GM19438 (cell line): ENCODE measurements around the gene FAM110C.
"Not testable (repeated sequence)": the region's sequence is repeated elsewhere in the genome, so short reads cannot be mapped to it uniquely, and the experiment has no call there.

Experiments used
- ATAC-seq: cut with Tn5 transposase; IDR thresholded peaks from one replicate; pipeline ENCODE4 v1.9.1; 2021; ENCODE audit warnings: low read depth; ENCODE audit not compliant: unreplicated experiment

The FAM110C gene

GRCh38 chr2:46471-47345 lies at the start of gene FAM110C:
FAM110C (minus strand) TSS chr2:46505; CDS start chr2:46385, 120 bp downstream.
- ATAC-seq, result no peak

DNA sequence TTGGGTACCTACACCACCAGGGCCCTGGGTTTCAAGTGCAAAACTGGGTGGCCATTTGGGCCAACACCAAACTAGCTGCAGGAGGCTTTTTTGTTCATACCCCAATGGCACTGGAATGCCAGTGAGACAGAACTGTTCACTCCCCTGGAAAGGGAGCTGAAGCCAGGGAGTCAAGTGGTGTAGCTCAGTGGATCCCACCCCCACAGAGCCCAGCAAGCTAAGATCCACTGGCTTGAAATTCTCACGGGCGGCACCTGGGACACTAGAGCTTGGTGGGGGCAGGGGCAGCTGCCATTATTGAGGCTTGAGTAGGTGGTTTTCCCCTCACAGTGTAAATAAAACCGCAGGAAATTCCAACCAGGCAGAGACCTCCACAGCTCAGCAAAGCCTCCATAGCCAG lies 46.0 kb upstream of the FAM110C start:
- ATAC-seq, result no peak

- ATAC-seq, result no peak
Observed at GRCh38 chr2:90645-91312, 44.5 kb upstream of the FAM110C start.

DNA sequence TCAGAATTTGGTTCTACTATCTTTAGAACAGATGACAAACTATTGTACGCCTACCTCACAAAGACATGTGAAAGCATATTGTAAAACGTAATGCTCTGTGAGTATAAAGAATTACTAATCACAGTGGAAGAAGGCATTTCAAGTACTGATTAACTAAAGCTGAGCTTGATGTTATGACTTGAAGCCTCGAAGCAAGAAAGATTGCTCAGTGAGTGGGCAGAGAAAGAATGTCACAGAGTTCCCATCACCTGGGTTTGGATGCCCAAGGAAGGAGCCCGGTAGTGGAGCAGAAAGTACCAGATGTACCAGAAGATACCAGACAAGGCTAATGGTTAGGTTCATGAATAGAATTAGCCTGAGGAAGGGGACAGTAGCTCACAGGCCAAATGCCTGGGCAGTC lies 39.5 kb upstream of the FAM110C start:
- no peak for ATAC-seq

- no peak for ATAC-seq
Observed at GRCh38 chr2:84121-84520, 37.8 kb upstream of the FAM110C start.

DNA sequence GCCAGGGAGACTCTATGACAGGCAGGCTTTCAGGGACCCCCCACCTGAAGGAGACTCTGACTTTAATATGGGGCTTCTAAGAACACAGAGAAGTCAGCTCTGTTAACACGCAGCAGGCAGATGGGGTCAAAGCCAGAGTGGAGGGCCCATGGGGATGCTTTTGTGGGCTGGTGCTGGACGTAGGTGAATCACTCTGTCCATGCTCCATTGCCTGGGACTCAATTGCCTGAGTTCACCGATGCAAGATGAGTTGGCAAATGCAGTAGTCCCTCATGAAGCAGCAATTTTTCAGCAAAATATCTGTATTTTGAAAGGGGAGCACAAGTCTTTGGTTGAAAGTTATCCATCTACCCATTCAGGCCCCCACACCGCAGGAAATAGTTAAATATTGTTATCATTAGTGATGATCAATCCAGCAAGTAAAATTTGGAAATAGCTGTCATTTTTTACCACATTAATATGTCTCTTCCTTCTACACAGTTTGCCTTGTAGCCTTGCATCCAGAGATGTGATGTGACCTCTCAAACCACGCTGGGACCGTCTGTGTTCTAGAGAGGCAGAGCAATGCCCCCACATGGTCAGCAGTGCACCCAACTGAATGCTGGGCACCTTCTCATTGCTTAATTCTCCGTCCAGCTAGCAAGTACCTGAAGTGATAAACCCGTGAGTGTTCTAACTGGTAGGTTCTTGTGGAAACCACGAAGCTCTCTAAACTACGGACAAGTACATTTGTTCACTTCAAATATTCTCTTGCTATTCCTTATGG lies 34.8 kb upstream of the FAM110C start:
- ATAC-seq, result no peak

- ATAC-seq, result no peak
Observed at GRCh38 chr2:80378-80777, 34.1 kb upstream of the FAM110C start.

GRCh38 chr2:71309-72035 lies 25.2 kb upstream of the FAM110C start:
- ATAC-seq, result no peak

DNA sequence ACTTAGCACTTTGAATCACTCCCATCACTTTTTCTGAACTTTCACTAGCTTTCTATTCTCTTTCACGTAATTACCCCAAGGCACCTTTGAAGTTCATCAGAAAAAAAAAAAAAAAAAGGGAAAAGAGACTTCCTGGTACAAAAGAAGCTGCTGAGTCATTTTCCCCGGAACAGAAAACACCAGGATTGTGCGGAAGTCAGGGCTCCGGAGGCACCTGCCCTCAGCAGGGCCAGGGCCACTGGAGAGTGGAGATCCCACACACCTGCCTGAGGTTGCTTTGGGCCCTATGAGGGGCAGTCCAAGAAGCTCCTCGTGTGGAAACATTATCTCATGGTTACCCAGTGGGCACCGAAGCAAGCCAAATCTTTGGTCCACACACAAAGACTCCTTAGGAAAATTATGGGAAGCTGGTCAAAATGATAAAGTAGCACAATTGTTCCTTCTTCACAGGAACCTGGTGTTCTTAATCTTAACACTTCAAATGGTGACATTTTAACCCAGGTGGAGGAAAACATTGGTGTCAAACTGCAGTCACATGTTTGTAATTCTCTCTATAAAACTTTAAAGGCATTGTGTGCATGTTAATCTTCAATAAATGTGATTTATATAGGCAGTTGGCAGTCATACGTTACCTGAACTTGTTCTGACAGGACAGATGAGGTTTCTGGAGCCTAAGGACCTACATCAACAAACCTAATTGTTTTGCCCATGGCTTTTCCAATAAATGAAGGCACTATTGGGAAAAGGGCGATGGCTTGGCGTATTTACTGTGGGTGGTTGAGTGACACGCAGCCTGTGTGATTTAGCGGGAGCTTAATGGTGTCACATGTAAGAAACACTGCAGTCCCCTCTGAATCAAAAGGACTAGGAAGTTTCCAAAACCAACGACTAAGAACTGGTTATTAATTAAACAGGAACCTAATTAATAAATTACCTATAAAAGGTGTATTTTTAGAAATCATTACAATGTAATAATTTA lies 23.4 kb upstream of the FAM110C start:
- ATAC-seq, result no peak

DNA sequence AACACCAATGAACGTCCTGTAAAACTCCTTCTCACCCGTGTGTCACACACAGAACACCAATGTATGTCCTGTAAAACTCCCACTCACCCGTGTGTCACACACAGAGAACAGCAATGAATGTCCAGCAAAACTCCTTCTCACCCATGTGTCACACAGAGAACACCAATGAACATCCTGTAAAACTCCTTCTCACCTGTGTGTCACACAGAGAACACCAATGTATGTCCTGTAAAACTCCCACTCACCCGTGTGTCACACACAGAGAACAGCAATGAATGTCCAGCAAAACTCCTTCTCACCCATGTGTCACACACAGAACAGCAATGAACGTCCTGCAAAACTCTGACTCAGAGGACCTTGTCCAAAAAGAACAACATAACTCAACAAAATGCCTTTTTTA lies 22.3 kb upstream of the FAM110C start:
- ATAC-seq, result not testable (repeated sequence)

GRCh38 chr2:66853-67252 lies 20.5 kb upstream of the FAM110C start:
- no peak for ATAC-seq

- no peak for ATAC-seq
Observed at GRCh38 chr2:65121-65520, 18.8 kb upstream of the FAM110C start.

- no peak for ATAC-seq
Observed at GRCh38 chr2:55587-56448, 9.5 kb upstream of the FAM110C start.

- ATAC-seq, result no peak
Observed at GRCh38 chr2:51613-52012, 5.3 kb upstream of the FAM110C start.

DNA sequence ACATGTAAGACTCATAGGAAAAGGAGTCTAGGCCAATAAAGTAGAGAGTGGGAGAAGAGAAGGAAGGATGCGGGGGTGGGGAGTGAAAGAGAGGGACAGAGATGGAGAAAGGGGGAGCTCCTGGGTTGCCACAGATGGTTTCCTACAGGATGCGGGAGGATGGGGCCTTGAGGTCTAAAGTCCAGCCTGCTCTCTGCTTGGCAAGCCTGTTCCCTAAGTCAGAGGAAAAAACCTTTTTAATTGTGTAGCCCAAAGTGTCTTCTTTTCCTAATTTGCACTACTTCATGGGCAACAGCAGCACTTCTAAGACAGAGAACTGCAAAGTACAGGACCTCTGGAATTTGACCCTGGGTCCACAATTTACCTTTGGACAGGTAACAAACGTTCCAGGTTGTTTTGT lies 1.4 kb upstream of the FAM110C start:
- no peak for ATAC-seq

GRCh38 chr2:47346-47725 lies 1.0 kb upstream of the FAM110C start:
- ATAC-seq, result no peak

- no peak for ATAC-seq
Observed at GRCh38 chr2:46131-46470, 204 bp downstream of the FAM110C start.

- no peak for ATAC-seq
Observed at GRCh38 chr2:45342-46130, 769 bp downstream of the FAM110C start.
